Measurements from ENCODE around the gene MRPL2.

DNA sequence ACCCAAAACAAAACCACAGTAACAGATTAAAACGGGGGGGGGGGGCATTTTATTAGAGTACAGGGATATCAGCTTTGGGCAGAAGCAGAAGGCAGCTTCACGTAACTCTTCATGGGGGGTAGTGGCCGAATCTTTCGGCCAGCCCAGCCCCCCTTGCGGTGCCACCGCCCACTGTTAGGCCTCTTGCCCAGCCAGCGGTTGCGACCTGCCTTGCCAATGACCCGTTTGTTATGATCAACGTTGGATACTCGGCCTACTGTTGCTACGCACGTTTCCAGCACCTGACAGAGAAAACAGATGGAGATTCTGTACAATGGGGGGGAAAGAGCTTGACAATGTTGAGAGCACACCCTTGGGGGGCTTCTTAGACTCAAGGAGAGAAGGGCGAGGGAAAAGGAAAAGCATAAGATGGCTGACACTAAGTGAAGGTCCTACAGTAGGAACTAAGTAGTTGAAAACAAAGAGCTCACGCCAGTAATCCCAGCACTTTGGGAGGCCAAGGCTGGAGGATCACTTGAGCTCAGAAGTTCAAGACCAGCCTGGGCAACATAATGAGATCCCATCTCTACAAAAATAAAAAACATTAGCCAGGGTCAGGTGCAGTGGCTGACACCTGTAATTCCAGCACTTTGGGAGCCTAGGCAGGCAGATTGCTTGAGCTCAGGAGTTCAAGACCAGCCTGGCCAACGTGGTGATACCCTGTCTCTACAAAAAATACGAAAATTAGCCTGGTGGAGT lies 4.9 kb downstream of the MRPL2 start:
- TF ChIP-seq RFX5 (IDR thresholded peaks at IDR 0.05; ENCODE audit: borderline replicate concordance, low read depth, low read length) (no peak), HDAC2 (IDR thresholded peaks at IDR 0.05; ENCODE audit: borderline replicate concordance in 1 of 2, low read depth in 2 of 2, low read length in 2 of 2) (no peak), CEBPB (IDR thresholded peaks at IDR 0.05; ENCODE audit: low read depth, low read length) (no peak), HDAC6 (IDR thresholded peaks at IDR 0.05; ENCODE audit: low read depth, low read length) (no peak), CBX8 (IDR thresholded peaks at IDR 0.05; ENCODE audit: borderline replicate concordance, low read depth, low read length) (no peak), PHF8 (conservative IDR thresholded peaks at IDR 0.05; ENCODE audit: low read depth, low read length) (no peak), EZH2 (IDR thresholded peaks at IDR 0.05; ENCODE audit: low read depth, low read length, severe bottlenecking) (no peak)
- TF ChIP-seq, protein P1, sequence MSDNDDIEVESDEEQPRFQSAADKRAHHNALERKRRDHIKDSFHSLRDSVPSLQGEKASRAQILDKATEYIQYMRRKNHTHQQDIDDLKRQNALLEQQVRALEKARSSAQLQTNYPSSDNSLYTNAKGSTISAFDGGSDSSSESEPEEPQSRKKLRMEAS (IDR thresholded peaks at IDR 0.05), result no peak
- TF ChIP-seq, protein P2, sequence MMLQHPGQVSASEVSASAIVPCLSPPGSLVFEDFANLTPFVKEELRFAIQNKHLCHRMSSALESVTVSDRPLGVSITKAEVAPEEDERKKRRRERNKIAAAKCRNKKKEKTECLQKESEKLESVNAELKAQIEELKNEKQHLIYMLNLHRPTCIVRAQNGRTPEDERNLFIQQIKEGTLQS (IDR thresholded peaks at IDR 0.05; ENCODE audit: insufficient read depth, low read depth, low read length), result no peak
